ENCODE data around the gene TARBP1.
A peak's percentile ranks its signal among the peaks of the same experiment; 100 is the strongest.

DNA sequence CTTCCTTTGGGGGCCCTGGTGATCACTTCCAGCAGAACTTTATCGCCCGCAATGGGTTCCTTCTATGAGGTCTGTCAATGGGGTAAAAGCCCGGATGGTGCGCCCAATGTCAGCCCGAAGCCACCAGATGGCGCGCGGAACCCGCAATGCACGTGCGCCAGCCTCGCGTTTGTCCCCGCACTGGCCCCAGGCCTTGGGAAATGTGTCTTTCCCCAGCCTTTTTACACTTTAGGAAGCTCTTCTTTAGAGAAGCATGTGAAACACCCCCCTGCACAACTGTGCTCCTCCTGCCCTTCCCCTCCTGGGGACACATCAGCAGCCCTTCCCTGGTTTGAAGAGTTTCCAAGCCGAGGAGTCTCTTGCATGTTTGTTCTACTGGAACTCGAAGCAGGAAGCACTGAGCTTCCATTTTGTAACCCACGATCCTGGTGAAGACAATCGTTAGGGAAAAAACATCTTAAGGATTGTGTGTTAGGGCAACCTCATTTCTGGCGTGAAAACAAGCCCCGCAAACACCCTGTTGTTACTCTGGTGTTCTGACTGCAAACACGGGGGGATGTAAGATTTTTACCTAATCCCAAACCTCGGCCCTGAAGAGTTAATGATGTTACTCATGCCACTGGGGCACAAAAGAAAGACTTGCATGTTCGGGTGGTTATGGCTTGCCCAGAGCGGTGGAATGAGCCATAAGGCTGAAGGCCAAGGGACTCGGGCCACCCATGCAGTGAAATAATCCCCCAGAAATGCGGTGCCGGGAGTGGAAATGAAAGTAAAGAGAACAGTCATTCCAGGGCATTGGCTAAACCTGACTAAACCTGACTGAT is 20.4 kb upstream of the TARBP1 start:
- TF ChIP-seq, protein P1, sequence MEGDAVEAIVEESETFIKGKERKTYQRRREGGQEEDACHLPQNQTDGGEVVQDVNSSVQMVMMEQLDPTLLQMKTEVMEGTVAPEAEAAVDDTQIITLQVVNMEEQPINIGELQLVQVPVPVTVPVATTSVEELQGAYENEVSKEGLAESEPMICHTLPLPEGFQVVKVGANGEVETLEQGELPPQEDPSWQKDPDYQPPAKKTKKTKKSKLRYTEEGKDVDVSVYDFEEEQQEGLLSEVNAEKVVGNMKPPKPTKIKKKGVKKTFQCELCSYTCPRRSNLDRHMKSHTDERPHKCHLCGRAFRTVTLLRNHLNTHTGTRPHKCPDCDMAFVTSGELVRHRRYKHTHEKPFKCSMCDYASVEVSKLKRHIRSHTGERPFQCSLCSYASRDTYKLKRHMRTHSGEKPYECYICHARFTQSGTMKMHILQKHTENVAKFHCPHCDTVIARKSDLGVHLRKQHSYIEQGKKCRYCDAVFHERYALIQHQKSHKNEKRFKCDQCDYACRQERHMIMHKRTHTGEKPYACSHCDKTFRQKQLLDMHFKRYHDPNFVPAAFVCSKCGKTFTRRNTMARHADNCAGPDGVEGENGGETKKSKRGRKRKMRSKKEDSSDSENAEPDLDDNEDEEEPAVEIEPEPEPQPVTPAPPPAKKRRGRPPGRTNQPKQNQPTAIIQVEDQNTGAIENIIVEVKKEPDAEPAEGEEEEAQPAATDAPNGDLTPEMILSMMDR (IDR thresholded peaks at IDR 0.05) = peak; percentile 92
- TF ChIP-seq EZH2 (IDR thresholded peaks at IDR 0.05; ENCODE audit: borderline replicate concordance, insufficient read depth, low read depth, low read length, poor library complexity, severe bottlenecking) = no peak
